Urothelium cell line (cell line): ENCODE measurements around the gene TSPEAR.
"Not testable (repeated sequence)": the region's sequence is repeated elsewhere in the genome, so short reads cannot be mapped to it uniquely, and the experiment has no call there.

Experiments used
- DNase-seq: peaks from one replicate; pipeline ENCODE4 v3.0.0; 2011; ENCODE audit warnings: low spot score, mixed read lengths
- FAIRE-seq: peaks from 2 replicates; lab custom pipeline; 2011; peaks lifted over from hg19 to GRCh38; lab: Jason Lieb, UNC

TSPEAR gene

GRCh38 chr21:44614161-44614631 lies 97.2 kb downstream of the TSPEAR start:
- no peak for FAIRE-seq
- no peak for DNase-seq

- FAIRE-seq, result no peak
- no peak for DNase-seq
These were observed 97.8 kb downstream of the TSPEAR start for GRCh38 chr21:44613386-44614155.

GRCh38 chr21:44612669-44613229 lies 98.6 kb downstream of the TSPEAR start:
- FAIRE-seq, result no peak
- DNase-seq, result no peak

- DNase-seq, result no peak
- no peak for FAIRE-seq
These were observed 99.3 kb downstream of the TSPEAR start, which contains the start of gene KRTAP10-8 for GRCh38 chr21:44612029-44612486. Gene KRTAP10-8 (plus strand): TSS chr21:44612079. CDS start chr21:44612101, 22 bp downstream.

GRCh38 chr21:44611551-44611950 lies 99.8 kb downstream of the TSPEAR start:
- no peak for FAIRE-seq
- no peak for DNase-seq

- not testable (repeated sequence) for FAIRE-seq, DNase-seq
These were observed 101.1 kb downstream of the TSPEAR start for GRCh38 chr21:44610157-44610843.

GRCh38 chr21:44609193-44609592 lies 102.2 kb downstream of the TSPEAR start:
- DNase-seq (no peak), FAIRE-seq (no peak)

GRCh38 chr21:44606495-44606894 lies 104.9 kb downstream of the TSPEAR start:
- FAIRE-seq (no peak), DNase-seq (no peak)

GRCh38 chr21:44603911-44604310 lies 107.5 kb downstream of the TSPEAR start:
- FAIRE-seq, result no peak
- DNase-seq, result no peak

GRCh38 chr21:44603109-44603875 lies 108.1 kb downstream of the TSPEAR start:
- DNase-seq (no peak), FAIRE-seq (no peak)

- DNase-seq, result no peak
These were observed 108.9 kb downstream of the TSPEAR start for GRCh38 chr21:44602463-44602850.

GRCh38 chr21:44601596-44602462 lies 109.5 kb downstream of the TSPEAR start:
- FAIRE-seq, result no peak
- DNase-seq, result no peak

More at GRCh38 chr21:44602463-44602850, 108.9 kb downstream of the TSPEAR start:
- FAIRE-seq, result no peak

GRCh38 chr21:44601091-44601490 lies 110.3 kb downstream of the TSPEAR start:
- not testable (repeated sequence) for DNase-seq
- FAIRE-seq, result peak; percentile 90

- DNase-seq, FAIRE-seq: not testable (repeated sequence)
These were observed 111.0 kb downstream of the TSPEAR start, which contains the start of gene KRTAP10-7 for GRCh38 chr21:44600118-44600978. Gene KRTAP10-7 (plus strand): TSS chr21:44600597. CDS start chr21:44600622, 25 bp downstream.

- FAIRE-seq (no peak), DNase-seq (no peak)
These were observed 111.9 kb downstream of the TSPEAR start for GRCh38 chr21:44599264-44600029.

GRCh38 chr21:44598061-44598460 lies 113.3 kb downstream of the TSPEAR start:
- FAIRE-seq, result no peak
- DNase-seq, result no peak

GRCh38 chr21:44596068-44596725 lies 115.2 kb downstream of the TSPEAR start:
- no peak for FAIRE-seq

More at GRCh38 chr21:44596068-44596725, 115.2 kb downstream of the TSPEAR start:
- DNase-seq, result no peak
